MCF 10A (cell line): ENCODE measurements around the gene IFNLR1. TPM values are rescaled to one million over a fixed set of nuclear protein-coding genes. Genes with fewer than 3 reads are reported as not detected.

ENCODE experiments used
- BruUV-seq: library from RNA; stranded (reverse); fragments of 400-500 nt; replicated peaks from 2 replicates; lab custom pipeline; 2021; lab: Mats Ljungman, UMichigan
- CTCF ChIA-PET: fragments of 300-600 bp; sonication (Branson Sonifier 250); formaldehyde crosslinking; extraction: SDS; loops from one replicate; lab custom pipeline; 2021; ENCODE audit warnings: antibody characterized with exemption, inconsistent platforms; lab: Yijun Ruan, JAX
- POLR2A ChIA-PET: fragments of 300-600, 350-650 bp; sonication (Branson Sonifier 250); formaldehyde crosslinking; extraction: SDS; loops from one replicate; lab custom pipeline; 2020; ENCODE audit warnings: antibody characterized with exemption, inconsistent platforms; lab: Yijun Ruan, JAX
- DNase-seq: peaks from one replicate; pipeline ENCODE4 v3.0.0-alpha.2; 2018; ENCODE audit not compliant: unreplicated experiment
- H3K27ac Mint-ChIP-seq: one replicate; pipeline ENCODE4 v1.8.0; 2022; ENCODE audit warnings: mild to moderate bottlenecking, low read depth, mixed read lengths; ENCODE audit not compliant: unreplicated experiment
- H3K27me3 Mint-ChIP-seq: one replicate; pipeline ENCODE4 v1.8.0; 2022; ENCODE audit warnings: mixed read lengths; ENCODE audit not compliant: insufficient read depth, unreplicated experiment
- H3K36me3 Mint-ChIP-seq: one replicate; pipeline ENCODE4 v1.8.0; 2022; ENCODE audit warnings: mild to moderate bottlenecking, moderate library complexity, mixed read lengths; ENCODE audit not compliant: insufficient read depth, unreplicated experiment
- H3K4me1 Mint-ChIP-seq: one replicate; pipeline ENCODE4 v1.8.0; 2022; ENCODE audit warnings: mixed read lengths; ENCODE audit not compliant: insufficient read depth, unreplicated experiment
- H3K4me3 Mint-ChIP-seq: one replicate; pipeline ENCODE4 v1.8.0; 2022; ENCODE audit warnings: mild to moderate bottlenecking, moderate library complexity, mixed read lengths; ENCODE audit not compliant: unreplicated experiment
- H3K9me3 Mint-ChIP-seq: one replicate; pipeline ENCODE4 v1.8.0; 2022; ENCODE audit warnings: mixed read lengths; ENCODE audit not compliant: unreplicated experiment
- CTCF ChIP-seq: fragments of 200-600 bp; IDR thresholded peaks from one replicate; pipeline ENCODE4 v1.8.0; 2022; ENCODE audit warnings: antibody characterized with exemption, mild to moderate bottlenecking; ENCODE audit not compliant: unreplicated experiment
- intact Hi-C: fragments of 100-400 bp; cut with micrococcal nuclease; formaldehyde crosslinking; loops from 2 replicates; pipeline ENCODE4 v1.14.1; 2022
- total RNA-seq: library from RNA; stranded (reverse); gene quantifications from 2 replicates; pipeline ENCODE4 v1.2.3, GENCODE V29; 2022

IFNLR1 gene
- total RNA-seq, 1 experiment from 2014 or later, result 0.19 TPM

DNA sequence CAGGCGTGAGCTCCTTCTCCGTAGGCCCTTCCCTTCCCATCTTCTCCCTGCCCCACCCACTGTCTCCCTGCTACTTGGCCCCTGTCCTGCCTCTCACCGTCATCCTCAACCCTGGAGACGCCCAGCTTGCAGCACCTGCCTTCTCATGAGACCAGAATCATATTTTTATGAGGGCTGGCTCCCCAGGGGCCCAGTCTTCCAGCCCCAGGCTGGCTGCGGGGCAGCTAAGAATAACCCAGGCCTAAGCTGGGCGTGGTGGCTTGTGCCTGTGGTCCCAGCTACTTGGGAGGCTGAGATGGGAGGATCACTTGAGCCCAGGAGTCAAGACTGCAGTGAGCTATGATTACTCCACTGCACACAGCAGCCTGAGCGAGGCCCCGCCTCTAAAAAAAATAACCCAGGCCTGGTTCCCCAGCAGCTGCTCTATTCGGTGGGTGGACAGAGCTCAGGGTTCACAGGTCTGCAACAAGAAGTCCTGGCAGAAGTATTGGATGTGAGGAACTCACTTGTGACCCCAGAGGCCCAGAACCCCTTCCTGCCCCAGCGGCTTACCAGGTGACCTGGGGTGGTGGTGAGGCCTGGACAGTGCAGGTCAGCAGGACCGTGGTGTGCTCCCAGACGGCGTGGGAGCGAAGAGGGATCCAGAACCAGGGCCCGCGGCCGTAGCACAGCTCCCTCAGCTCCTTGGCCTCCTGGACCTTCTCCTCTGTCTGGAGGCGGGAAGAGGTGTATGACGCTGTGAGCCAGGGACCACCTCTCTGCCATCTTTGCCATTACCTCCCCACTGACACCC, 81.5 kb downstream of the IFNLR1 start:
- intact Hi-C loops, result no loop called here

GRCh38 chr1:24104854-24105253, 82.2 kb downstream of the IFNLR1 start:
- no TSS peak for BruUV-seq
- no peak for DNase-seq
- Mint-ChIP-seq H3K4me1 (peaks cover 9% of the 10 kb centered on the region), H3K27me3 (no peaks in the 10 kb centered on the region), H3K36me3 (no peaks in the 10 kb centered on the region), H3K4me3 (no peak overlapping the region), H3K27ac (no peak overlapping the region), H3K9me3 (no peaks in the 10 kb centered on the region)
- TF ChIP-seq CTCF, result no peak
- POLR2A ChIA-PET, result interaction anchor here (0.9 kb wide), 1 partner anchor 16 kb away, joined by 3 read pairs; no protein-coding TSS in a partner anchor
- CTCF ChIA-PET, result interaction anchor here (0.7 to 2.4 kb wide), 2 partner anchors 46 to 94 kb away, joined by 4 to 6 read pairs; no protein-coding TSS in a partner anchor
- intact Hi-C loops, result no loop called here

More for the DNA sequence above, 81.5 kb downstream of the IFNLR1 start:
- Mint-ChIP-seq H3K27me3 (no peaks in the 10 kb centered on the region), H3K9me3 (no peaks in the 10 kb centered on the region), H3K36me3 (no peaks in the 10 kb centered on the region), H3K27ac (no peak overlapping the region), H3K4me1 (peaks cover 9% of the 10 kb centered on the region), H3K4me3 (no peak overlapping the region)
- ChIA-PET POLR2A (interaction anchor here (0.6 to 1.1 kb wide), 2 partner anchors 12 to 196 kb away, joined by 3 to 5 read pairs; no protein-coding TSS in a partner anchor), CTCF (interaction anchor here (2.4 kb wide), 1 partner anchor 45 kb away, joined by 6 read pairs; no protein-coding TSS in a partner anchor)
- no peak for TF ChIP-seq CTCF
- no TSS peak for BruUV-seq
- DNase-seq, result no peak

Other genes starting within 250 kb of the IFNLR1 start
- gene PNRC2, start 227.5 kb downstream of the IFNLR1 start, total RNA-seq, result 103 and 115 TPM in 2 replicates
- 121 and 134 TPM in 2 replicates for gene SRSF10, start 207.0 kb downstream of the IFNLR1 start, total RNA-seq
- gene MYOM3, start 75.2 kb downstream of the IFNLR1 start, total RNA-seq, result 0.05 and 0.12 TPM in 2 replicates
- not detected in 2 replicates for gene IL22RA1, start 44.1 kb downstream of the IFNLR1 start, total RNA-seq
- 4.7 and 8.9 TPM in 2 replicates for gene GRHL3, start 132.1 kb upstream of the IFNLR1 start, total RNA-seq
- gene STPG1, start 226.5 kb upstream of the IFNLR1 start, total RNA-seq, result 18.6 and 19.7 TPM in 2 replicates
- 47.7 and 55.8 TPM in 2 replicates for gene NIPAL3, start 228.5 kb upstream of the IFNLR1 start, total RNA-seq